B cell (primary cell): ENCODE data around the gene SCO2.

ENCODE experiments used
- CTCF ChIP-seq: fragments of 200-600 bp; IDR thresholded peaks from one replicate; pipeline ENCODE4 v1.8.0; 2022; ENCODE audit warnings: antibody characterized with exemption, mild to moderate bottlenecking
- EZH2 ChIP-seq: IDR thresholded peaks from 2 replicates; pipeline ENCODE4 v1.6.1; 2012; ENCODE audit warnings: borderline replicate concordance, low read depth, mild to moderate bottlenecking, moderate library complexity, low read length; ENCODE audit not compliant: insufficient read depth, poor library complexity, severe bottlenecking

GRCh38 chr22:50483106-50483505 is 42.3 kb downstream of the SCO2 start:
- TF ChIP-seq EZH2 (no peak), CTCF (no peak)
